ENCODE data around the gene TBCK. TPM values are rescaled to one million over a fixed set of nuclear protein-coding genes. Genes with fewer than 3 reads are reported as not detected.

The TBCK gene
- total and polyA plus RNA-seq, 2 experiments from 2014 or later = 13.9 to 28.9 TPM

GRCh38 chr4:106336618-106337017 is 20.6 kb upstream of the TBCK start (continued):
- TF ChIP-seq REST (IDR thresholded peaks at IDR 0.05; ENCODE audit: unreplicated experiment) (no peak), JUNB (IDR thresholded peaks at IDR 0.05; ENCODE audit: unreplicated experiment) (no peak), ZNF331 (CRISPR knock-in tag; IDR thresholded peaks at IDR 0.05; ENCODE audit: low read depth) (no peak)

GRCh38 chr4:106334741-106335470 is 18.9 kb upstream of the TBCK start:
- H3K4me2 ChIP-seq = no peak overlapping the region
- no peak overlapping the region for H2AFZ ChIP-seq
- ATAC-seq (no peak), DNase-seq (ENCODE audit: low spot score) (no peak)
- H3K79me2 ChIP-seq (replicated peaks; ENCODE audit: insufficient read depth) = peaks cover 1% of the 10 kb centered on the region; the same call in 1 of the 2 replicates
- H3K27ac Mint-ChIP-seq = no peak overlapping the region
- H3K36me3 ChIP-seq (ENCODE audit: insufficient read depth) = peaks cover 51% of the 10 kb centered on the region
- H3F3A ChIP-seq (replicated peaks; ENCODE audit: low read depth) = no peaks in the 10 kb centered on the region
- no peak for TF ChIP-seq CREB1 (CRISPR knock-in tag; IDR thresholded peaks at IDR 0.05; ENCODE audit: low read depth)
- TF ChIP-seq EZH2 (IDR thresholded peaks at IDR 0.05; ENCODE audit: low read depth, unreplicated experiment) = no peak
- no peak for TF ChIP-seq STAT1 (IDR thresholded peaks at IDR 0.05; ENCODE audit: unreplicated experiment)
- no peak for TF ChIP-seq POLR2AphosphoS5 (IDR thresholded peaks at IDR 0.05; ENCODE audit: low read depth)
- TF ChIP-seq ZNF462 (CRISPR knock-in tag; IDR thresholded peaks at IDR 0.05) = no peak
- peaks cover 7% of the 10 kb centered on the region; the same call in 2 of the 3 replicates for H3K9me3 Mint-ChIP-seq
- H3K36me3 Mint-ChIP-seq (ENCODE audit: low read depth) = peaks cover 62% of the 10 kb centered on the region
- H3K27ac ChIP-seq (ENCODE audit: low read depth) = no peak overlapping the region
- no peaks in the 10 kb centered on the region for H3K9me2 ChIP-seq (ENCODE audit: insufficient read depth)
- H3K4me3 ChIP-seq = no peak overlapping the region
- no peaks in the 10 kb centered on the region for H3K4me1 Mint-ChIP-seq
- H3K4me3 Mint-ChIP-seq = no peak overlapping the region
- no peaks in the 10 kb centered on the region for H3K4me1 ChIP-seq (ENCODE audit: insufficient read depth)
- no peaks in the 10 kb centered on the region for H3K27me3 ChIP-seq (ENCODE audit: insufficient read depth)
- H3K27me3 Mint-ChIP-seq (ENCODE audit: insufficient read depth, low read depth, poor library complexity) = no peaks in the 10 kb centered on the region
- H4K20me1 ChIP-seq (replicated peaks; ENCODE audit: insufficient read depth) = no peaks in the 10 kb centered on the region

All from GM23338 (cell line).